GM21723 (cell line): ENCODE results near the gene PTPRT.

Experiments used
- ATAC-seq: cut with Tn5 transposase; IDR thresholded peaks from one replicate; pipeline ENCODE4 v1.9.1; 2021; ENCODE audit warnings: mild to moderate bottlenecking, moderate library complexity; ENCODE audit not compliant: unreplicated experiment

PTPRT gene

DNA sequence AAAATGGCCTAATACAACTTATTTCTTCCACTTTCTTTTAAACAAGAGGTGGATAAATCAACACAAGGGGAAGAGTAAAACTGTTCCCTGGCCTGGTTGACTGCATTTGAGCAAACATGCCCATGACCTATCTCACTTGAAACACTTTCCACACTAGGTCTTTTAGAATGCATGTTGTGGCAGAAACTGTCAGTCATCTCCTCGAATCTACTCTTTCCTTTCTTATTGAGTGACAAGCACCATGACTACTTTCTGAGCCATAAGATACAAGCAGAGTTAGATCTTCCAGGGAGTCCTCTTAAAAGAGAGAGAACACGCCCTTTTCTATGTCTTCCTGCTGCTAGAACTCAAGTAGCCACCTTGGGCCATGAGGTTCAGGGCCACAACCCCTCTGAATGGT lies 66.5 kb downstream of the PTPRT start:
- ATAC-seq: no peak

GRCh38 chr20:43119720-43120119 lies 70.0 kb downstream of the PTPRT start:
- no peak for ATAC-seq

DNA sequence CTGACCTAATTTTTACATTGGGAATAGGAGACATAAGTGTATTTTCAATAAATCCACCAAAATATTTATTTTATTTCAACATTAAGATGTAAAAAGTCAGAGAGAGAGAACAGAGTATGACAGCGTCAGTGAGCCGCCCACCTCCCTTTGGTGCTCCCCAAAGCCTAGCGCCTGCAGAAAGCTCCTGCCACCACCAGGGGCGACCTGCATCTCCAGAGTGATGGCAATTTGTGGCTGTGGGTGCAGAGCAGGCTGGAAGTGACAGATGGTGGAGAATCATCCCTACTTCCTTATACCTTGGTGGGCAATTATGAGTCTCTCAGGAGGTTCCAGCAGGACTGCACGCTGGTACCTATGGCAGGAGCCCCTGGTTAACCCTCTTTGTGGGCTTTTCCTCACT lies 87.3 kb downstream of the PTPRT start:
- ATAC-seq: no peak

DNA sequence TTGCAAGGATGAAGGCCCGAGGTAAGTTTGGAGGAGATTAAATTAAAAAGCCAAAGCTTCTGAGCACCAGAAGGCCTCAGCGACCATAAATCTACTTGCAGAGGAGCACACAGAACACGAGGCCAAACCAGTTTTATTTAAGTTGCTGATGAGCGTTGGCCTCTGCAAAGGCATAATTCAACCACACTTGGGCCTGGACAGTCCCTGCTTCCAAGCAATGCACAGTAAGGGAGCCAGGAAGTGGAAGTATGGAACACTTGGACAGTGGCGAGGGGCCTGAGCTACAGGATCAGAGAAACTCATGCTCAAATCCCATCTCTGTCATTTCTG lies 92.8 kb downstream of the PTPRT start:
- no peak for ATAC-seq

- ATAC-seq: no peak
Observed at GRCh38 chr20:43096126-43096930, 93.4 kb downstream of the PTPRT start.

DNA sequence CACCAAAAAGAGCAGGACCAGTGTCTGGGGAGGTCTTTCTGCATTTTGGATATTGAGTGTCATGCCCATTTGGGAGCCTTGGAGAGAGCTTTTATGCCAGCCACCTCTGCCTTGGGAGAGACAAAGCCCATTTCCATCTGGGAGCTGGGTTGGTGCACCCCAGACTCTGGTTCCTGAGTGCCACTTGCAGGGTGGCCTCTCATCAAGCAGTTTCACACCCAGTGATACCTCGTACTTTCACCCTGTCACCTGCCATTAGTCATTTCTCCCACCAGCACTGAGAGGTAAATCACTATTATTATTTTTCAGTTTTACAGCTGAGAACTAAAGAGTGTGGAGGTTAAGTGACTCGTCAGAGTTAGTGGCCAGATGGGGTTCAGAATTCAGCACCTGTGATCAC lies 94.7 kb downstream of the PTPRT start:
- ATAC-seq: no peak

- ATAC-seq: no peak
Observed at GRCh38 chr20:43092386-43093088, 97.2 kb downstream of the PTPRT start.

GRCh38 chr20:43068482-43068881 lies 121.2 kb downstream of the PTPRT start:
- ATAC-seq: no peak

- ATAC-seq: no peak
Observed at GRCh38 chr20:43066125-43066524, 123.6 kb downstream of the PTPRT start.

DNA sequence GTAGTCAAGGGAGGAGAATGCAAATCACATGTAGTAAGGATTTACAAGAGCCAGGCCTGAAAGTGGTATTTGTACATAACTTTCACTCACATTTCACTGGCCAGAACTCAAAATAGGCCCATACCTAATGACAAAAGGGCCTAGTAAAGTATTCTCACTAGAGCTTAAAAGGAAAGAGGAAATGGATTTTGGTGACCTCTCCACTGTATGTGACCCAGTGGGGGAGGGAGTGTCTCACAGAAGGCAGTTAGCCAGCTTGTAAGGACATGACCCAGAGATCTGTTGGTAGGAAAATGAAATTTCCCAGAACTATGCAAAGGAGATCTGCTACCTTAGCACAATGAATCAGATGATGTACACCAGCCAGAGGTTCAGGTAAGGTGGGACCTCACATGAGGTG lies 124.4 kb downstream of the PTPRT start:
- no peak for ATAC-seq

GRCh38 chr20:43058077-43058476 lies 131.6 kb downstream of the PTPRT start:
- no peak for ATAC-seq

DNA sequence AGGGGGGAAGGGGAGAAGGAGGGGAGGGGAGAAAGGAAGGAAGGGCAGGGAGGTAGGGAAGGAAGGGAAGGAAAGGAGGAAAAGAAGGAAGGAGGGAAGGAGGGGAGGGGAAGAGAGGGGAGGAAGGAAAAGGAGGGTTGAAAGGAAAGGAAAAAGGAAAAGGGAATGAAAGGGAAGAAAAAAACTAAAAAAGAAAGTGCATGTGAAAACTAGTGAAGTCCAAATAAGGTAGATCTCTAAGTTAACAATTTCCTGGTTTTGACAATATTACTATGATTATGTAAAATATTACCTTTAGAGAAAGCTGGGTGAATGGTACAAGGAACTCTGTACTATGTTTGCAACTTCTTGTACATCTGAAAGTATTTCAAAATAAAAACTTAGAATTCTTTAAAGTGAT lies 132.4 kb downstream of the PTPRT start:
- no peak for ATAC-seq

GRCh38 chr20:43055181-43055884 lies 134.4 kb downstream of the PTPRT start:
- no peak for ATAC-seq

DNA sequence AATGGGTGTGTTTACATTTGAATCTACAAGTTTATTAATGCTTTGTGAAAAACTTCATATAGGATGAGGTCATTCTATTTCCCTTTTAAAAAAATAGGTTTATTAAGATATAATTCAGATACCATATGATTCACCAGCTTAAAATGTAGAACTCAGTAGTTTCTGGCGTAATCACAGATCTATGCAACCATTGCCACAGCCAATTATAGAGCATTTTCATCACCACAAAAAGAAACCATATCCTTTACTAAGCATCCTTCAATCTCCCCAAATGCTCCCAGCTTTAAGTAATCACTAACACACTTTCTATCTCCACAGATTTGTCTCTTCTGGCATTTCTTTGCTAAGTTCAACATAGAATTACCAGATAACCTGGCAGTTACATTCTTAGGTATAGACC lies 137.2 kb downstream of the PTPRT start:
- ATAC-seq: no peak

GRCh38 chr20:43046966-43047365 lies 142.7 kb downstream of the PTPRT start:
- no peak for ATAC-seq

DNA sequence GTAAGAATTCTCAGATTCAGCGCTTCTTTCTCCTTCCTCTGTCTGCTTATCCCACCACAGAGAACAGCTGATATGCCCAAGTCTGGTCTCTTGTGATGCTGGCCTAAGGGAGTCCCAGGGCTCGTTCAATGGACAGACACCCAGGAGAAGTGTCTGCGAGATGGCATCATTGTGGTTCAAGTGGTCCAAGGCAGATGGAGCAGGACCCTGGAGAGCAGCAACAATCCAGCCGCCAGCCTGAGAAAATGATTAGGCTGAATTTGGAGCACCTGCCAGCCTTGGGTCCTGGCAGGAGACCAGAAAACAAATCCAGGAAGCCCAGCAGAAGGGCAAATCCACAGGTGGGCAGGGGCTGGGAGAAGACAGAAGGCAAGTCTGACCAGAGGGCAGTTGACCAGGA lies 145.8 kb downstream of the PTPRT start:
- no peak for ATAC-seq

GRCh38 chr20:43040427-43040826 lies 149.3 kb downstream of the PTPRT start:
- ATAC-seq: no peak

DNA sequence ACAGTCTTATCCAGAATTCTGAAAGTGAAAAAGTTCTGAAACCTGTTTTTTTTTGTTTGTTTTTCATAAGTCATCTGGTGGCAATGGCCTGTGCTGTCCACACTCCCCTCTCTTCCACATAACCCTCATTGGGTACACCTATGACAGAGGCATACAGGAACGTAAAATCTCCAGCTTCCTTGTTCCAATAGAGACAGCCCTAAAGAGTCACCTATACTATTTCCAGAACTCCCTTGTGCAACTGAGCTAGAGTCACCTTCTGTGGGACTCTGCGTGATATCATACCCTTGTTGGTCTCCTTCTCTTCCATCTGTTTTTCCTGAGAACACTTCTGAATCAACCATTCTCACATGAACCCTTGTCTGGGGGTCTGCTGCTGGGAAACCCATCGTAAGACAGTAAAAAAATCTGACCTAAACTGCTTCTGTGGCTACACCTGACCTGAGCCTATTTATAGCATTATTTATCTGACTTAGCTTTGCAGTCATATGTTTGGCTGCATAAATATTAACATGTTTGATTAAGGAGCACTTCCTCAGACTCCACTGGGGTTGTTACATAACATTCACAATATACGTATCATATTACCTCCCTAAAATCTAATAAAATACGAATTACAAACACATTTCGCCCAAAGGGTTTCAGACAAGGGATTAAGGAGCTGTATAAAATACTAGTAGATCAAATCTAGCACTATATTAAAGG lies 151.9 kb downstream of the PTPRT start:
- no peak for ATAC-seq

- ATAC-seq: no peak
Observed at GRCh38 chr20:43034981-43035724, 154.6 kb downstream of the PTPRT start.

- ATAC-seq: no peak
Observed at GRCh38 chr20:43032459-43032858, 157.2 kb downstream of the PTPRT start.

DNA sequence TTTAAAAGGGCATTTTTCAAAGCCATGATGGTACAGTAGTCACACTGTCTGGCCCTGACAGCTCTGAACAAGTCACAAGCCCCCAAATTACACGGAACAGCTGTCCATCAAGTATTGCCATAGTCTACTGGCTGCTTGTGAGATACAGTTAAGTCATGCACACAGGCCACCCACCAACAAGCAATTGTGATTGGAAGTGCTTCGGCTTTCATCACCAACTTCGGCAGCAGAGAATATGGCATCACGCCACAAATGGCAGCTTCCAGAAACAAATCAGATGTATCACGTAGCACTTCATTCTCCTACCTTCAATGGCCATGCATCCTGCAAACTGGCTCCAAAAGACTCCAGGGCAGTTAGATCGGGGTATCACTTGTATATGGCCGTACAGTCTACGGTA lies 160.5 kb downstream of the PTPRT start:
- no peak for ATAC-seq
